Left colon (tissue), 2 donors: Measurements from ENCODE around the gene EFNA1. TPM values are rescaled to one million over a fixed set of nuclear protein-coding genes. Genes with fewer than 3 reads are reported as not detected.
"Not testable (repeated sequence)": the region's sequence is repeated elsewhere in the genome, so short reads cannot be mapped to it uniquely, and the experiment has no call there.

Experiments
- ATAC-seq: fragments of 200-7000 bp; cut with Tn5 transposase; one replicate; pipeline ENCODE4 v1.9.1; 2020; ENCODE audit warnings: mild to moderate bottlenecking, moderate library complexity
- DNase-seq, 2 donors: peaks; one replicate each; pipeline ENCODE4 v3.0.0-alpha.2; 2020
- intact Hi-C, 2 donors: fragments of 100-400 bp; cut with DNase I in 1 of 2; cut with micrococcal nuclease in 1 of 2; formaldehyde crosslinking; loops; one replicate each; pipeline versions ENCODE4 v1.11.2 to v1.14.0; 2022; cut with DNase I, micrococcal nuclease
- total RNA-seq, 2 donors: library from RNA; stranded (reverse); fragmentation: NEBNext Ultra II Directional; extraction: Animal tissue kit (Norgen Biotek cat#: 25700); gene quantifications; one replicate each; pipeline ENCODE4 v1.2.1, GENCODE V29; 2021
- donor health status: DM: no; HTN: no; CAD: no.
- donor health status: DM: yes; HTN: yes; CAD: no.

Gene EFNA1
- total RNA-seq, 2 donors from 2014 or later: 63.0 to 176 TPM

- intact Hi-C loops: no loop called here
- peak in 1 of 2 donors; percentile 55 for DNase-seq
- ATAC-seq: peak; percentile 50
Observed at GRCh38 chr1:155117610-155118009, 10.1 kb upstream of the EFNA1 start.

- ATAC-seq, DNase-seq, intact Hi-C loops: not testable (repeated sequence)
Observed at GRCh38 chr1:155118090-155118489, 9.6 kb upstream of the EFNA1 start.

- intact Hi-C loops: no loop called here
- ATAC-seq (peak; percentile 42), DNase-seq (no peak)
Observed at GRCh38 chr1:155120253-155120652, 7.4 kb upstream of the EFNA1 start.

DNA sequence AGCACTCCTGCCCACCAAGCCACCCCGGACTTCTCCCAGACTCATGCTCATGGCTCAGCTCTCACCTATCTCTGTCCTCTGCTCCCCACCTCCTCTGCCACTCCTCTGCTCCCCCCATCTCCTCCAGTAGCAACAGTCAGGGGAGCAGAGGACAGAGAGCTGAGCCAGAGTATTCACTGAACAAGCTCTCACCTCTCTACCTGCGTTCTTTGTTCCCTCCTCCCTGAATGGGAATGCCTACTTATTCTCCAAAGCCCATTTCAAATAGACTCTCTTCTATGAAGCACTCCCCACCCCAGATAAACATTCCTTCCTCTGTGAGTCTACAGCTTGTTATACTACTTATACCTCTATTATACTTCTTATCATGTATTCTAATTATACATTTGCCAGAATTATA is 6.4 kb upstream of the EFNA1 start:
- intact Hi-C loops: no loop called here
- DNase-seq (no peak), ATAC-seq (no peak)

GRCh38 chr1:155122308-155122707 is 5.4 kb upstream of the EFNA1 start:
- intact Hi-C loops: no loop called here
- ATAC-seq: no peak
- no peak for DNase-seq

GRCh38 chr1:155123801-155124200 is 3.9 kb upstream of the EFNA1 start:
- DNase-seq: no peak
- peak; percentile 14 for ATAC-seq
- intact Hi-C loops: no loop called here

GRCh38 chr1:155124503-155125463 is 2.9 kb upstream of the EFNA1 start:
- intact Hi-C loops: no loop called here
- no peak for ATAC-seq
- DNase-seq: peak; percentile 59 to 72

DNA sequence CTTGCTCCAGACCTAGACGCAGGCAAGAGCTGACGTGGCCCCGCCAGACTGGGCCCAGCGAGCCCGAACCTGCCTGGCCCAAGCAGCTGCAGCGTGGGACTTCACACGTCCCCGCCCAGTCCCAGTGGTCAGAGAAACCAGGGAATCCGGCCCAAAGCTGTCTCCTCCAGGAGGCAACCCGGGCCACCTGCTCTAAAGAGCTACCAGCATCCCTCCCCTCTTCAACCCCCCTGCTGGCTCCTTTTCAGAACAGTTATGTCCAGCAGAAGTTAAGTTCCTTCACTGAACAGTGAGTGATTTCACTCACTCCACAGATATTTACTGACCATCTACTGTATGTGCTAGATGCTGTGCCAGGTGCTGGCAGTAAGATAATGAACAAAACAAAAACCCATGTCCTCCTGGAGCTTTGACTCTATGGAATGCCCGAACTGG is 2.1 kb upstream of the EFNA1 start:
- peak; percentile 40 to 52 for DNase-seq
- intact Hi-C loops: no loop called here
- ATAC-seq: no peak

GRCh38 chr1:155125946-155126555 is 1.6 kb upstream of the EFNA1 start:
- peak; percentile 61 for ATAC-seq
- peak; percentile 90 to 96 for DNase-seq
- intact Hi-C loops: no loop called here

GRCh38 chr1:155126556-155127104 is 1.0 kb upstream of the EFNA1 start:
- peak; percentile 7 for ATAC-seq
- intact Hi-C loops: no loop called here
- DNase-seq: peak; percentile 54 to 70

- DNase-seq (no peak), ATAC-seq (no peak)
- intact Hi-C loops: no loop called here
Observed at GRCh38 chr1:155127967-155128754, 485 bp downstream of the EFNA1 start.

- ATAC-seq: peak; percentile 52
- intact Hi-C loops: no loop called here
- peak; percentile 81 to 85 for DNase-seq
Observed at GRCh38 chr1:155128755-155129473, 1.2 kb downstream of the EFNA1 start.

DNA sequence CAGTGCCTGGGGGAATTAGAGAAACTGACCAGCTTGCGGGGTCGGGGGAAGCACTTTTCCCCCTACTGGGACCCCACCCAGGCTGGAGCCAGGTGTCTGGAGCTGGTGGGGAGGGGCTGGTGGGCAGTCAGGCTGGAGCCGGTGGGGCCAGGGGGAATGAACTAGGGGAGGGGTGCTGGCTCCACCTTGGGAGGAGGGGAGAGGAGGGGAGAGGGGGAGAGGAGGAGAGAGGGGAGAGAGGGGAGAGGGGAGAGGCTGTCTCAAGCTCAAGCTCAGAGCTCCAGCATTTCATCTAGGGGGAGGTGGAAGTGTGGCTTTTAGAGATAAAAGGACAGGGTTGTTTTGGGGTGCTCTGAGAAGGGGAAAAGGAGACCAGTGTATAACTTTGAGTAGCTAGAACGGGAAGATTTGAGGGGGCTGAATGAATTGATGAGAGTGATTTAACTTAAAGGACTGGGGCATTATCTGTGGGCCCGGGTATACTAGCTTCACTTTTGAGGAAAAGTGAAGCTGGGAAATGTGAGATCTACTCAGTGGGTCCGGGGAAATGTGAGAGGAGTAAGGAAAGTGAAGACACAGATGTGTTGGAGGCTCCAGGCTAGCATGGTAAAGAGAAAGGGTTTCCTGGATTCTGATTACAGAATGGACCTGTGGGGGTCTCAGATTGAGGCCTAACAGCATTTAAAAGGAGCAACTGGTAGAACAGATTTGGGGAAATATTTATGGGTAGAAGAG is 2.8 kb downstream of the EFNA1 start:
- intact Hi-C loops: no loop called here
- no peak for ATAC-seq
- no peak for DNase-seq

- intact Hi-C loops: no loop called here
- ATAC-seq (no peak), DNase-seq (no peak)
Observed at GRCh38 chr1:155131285-155131684, 3.6 kb downstream of the EFNA1 start.

DNA sequence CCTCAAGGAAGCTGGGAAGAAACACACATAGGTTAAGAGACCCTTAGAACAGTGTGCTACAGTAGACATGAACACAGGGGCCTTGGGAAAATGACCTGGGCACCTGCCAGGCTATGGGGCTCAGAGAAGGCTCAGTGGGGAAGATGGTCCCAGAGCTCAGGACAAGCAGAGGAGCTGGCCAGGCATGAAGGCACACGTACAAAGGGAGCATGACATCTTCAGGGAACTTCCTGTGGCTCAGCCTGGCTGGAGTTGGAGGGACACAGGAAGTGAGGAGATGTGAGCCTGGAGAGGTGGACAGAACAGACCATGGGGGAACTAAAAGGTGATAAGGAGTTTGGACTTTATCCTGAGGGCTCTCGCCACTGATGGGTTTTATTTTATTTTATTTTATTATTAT is 4.2 kb downstream of the EFNA1 start:
- no peak for ATAC-seq
- intact Hi-C loops: no loop called here
- no peak for DNase-seq

DNA sequence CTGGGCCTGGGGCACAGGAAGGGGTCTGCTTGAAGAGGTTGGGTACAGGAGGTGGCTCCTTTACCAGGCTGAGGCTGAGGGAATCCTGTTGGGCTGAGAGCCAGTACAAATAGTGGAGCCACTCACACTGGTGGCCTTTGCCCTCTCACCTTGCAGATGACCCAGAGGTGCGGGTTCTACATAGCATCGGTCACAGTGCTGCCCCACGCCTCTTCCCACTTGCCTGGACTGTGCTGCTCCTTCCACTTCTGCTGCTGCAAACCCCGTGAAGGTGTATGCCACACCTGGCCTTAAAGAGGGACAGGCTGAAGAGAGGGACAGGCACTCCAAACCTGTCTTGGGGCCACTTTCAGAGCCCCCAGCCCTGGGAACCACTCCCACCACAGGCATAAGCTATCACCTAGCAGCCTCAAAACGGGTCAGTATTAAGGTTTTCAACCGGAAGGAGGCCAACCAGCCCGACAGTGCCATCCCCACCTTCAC is 6.2 kb downstream of the EFNA1 start:
- DNase-seq (no peak), ATAC-seq (no peak)
- intact Hi-C loops: no loop called here

DNA sequence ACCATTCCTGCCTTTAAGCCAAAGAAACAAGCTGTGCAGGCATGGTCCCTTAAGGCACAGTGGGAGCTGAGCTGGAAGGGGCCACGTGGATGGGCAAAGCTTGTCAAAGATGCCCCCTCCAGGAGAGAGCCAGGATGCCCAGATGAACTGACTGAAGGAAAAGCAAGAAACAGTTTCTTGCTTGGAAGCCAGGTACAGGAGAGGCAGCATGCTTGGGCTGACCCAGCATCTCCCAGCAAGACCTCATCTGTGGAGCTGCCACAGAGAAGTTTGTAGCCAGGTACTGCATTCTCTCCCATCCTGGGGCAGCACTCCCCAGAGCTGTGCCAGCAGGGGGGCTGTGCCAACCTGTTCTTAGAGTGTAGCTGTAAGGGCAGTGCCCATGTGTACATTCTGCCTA is 6.6 kb downstream of the EFNA1 start:
- DNase-seq (no peak), ATAC-seq (no peak)
- intact Hi-C loops: no loop called here
